ENCODE measurements around the gene PREX1.

GRCh38 chr20:48577557-48577956 lies 250.2 kb downstream of the PREX1 start:
- TF ChIP-seq ZFP30 (CRISPR knock-in tag; IDR thresholded peaks at IDR 0.05) (no peak), ARNTL (CRISPR knock-in tag; IDR thresholded peaks at IDR 0.05; ENCODE audit: borderline replicate concordance, low read depth) (no peak), PATZ1 (CRISPR knock-in tag; IDR thresholded peaks at IDR 0.05; ENCODE audit: borderline replicate concordance) (no peak), TOX (CRISPR knock-in tag; IDR thresholded peaks at IDR 0.05; ENCODE audit: borderline replicate concordance) (no peak), PPARA (CRISPR knock-in tag; IDR thresholded peaks at IDR 0.05; ENCODE audit: borderline replicate concordance) (no peak), RARB (CRISPR knock-in tag; IDR thresholded peaks at IDR 0.05) (no peak), POU6F1 (CRISPR knock-in tag; IDR thresholded peaks at IDR 0.05; ENCODE audit: borderline replicate concordance, low read depth) (no peak)
